Stomach (tissue), 9 donors: ENCODE measurements around the gene TMEM132D. TPM values are rescaled to one million over a fixed set of nuclear protein-coding genes. Genes with fewer than 3 reads are reported as not detected.

Experiments used
- DNase-seq, 2 donors: peaks; one replicate each; pipeline versions ENCODE4 v3.0.0 to v3.0.0-alpha.2; 2013 to 2019
- H3K27ac ChIP-seq, 5 donors: fragments of 200-600 bp in 4 of 5; sonication (generic) in 4 of 5; one replicate each; pipeline ENCODE4 v1.5.1; 2013 to 2019; ENCODE audit warnings: mild to moderate bottlenecking in 1 of 5, moderate library complexity in 1 of 5
- H3K27me3 ChIP-seq, 3 donors: fragments of 200-600 bp; sonication (generic); one replicate each; pipeline ENCODE4 v1.5.1; 2017 to 2019; ENCODE audit warnings: mixed run types in 1 of 3
- H3K36me3 ChIP-seq, 4 donors: fragments of 200-600 bp; sonication (generic); 1 replicate in 3 of 4; 2 replicates in 1 of 4; pipeline ENCODE4 v1.5.1; 2016 to 2019
- H3K4me1 ChIP-seq, 4 donors: fragments of 200-600 bp; sonication (generic); one replicate each; pipeline ENCODE4 v1.5.1; 2016 to 2019
- H3K4me3 ChIP-seq, 4 donors: fragments of 200-600 bp; sonication (generic) in 3 of 4; one replicate each; pipeline ENCODE4 v1.5.1; 2016 to 2019; ENCODE audit warnings: mild to moderate bottlenecking in 1 of 4
- H3K9me3 ChIP-seq, 4 donors: fragments of 200-600 bp; sonication (generic); one replicate each; pipeline ENCODE4 v1.5.1; 2016 to 2019
- EP300 ChIP-seq: sonication (generic); formaldehyde crosslinking; IDR thresholded peaks from one replicate; pipeline ENCODE4 v1.6.1; 2017; ENCODE audit warnings: antibody characterized with exemption
- POLR2A ChIP-seq, 4 donors: fragments of 450-650 bp; IDR thresholded peaks; one replicate each; pipeline ENCODE4 v1.6.1; 2016; ENCODE audit warnings: antibody characterized with exemption in 4 of 4, control low read depth in 2 of 4, mild to moderate bottlenecking in 1 of 4, moderate library complexity in 1 of 4
- POLR2AphosphoS5 ChIP-seq, 3 donors: sonication (generic); formaldehyde crosslinking; IDR thresholded peaks; one replicate each; pipeline ENCODE4 v1.6.1; 2016; ENCODE audit warnings: antibody characterized with exemption in 3 of 3
- WGBS, 5 donors: extraction: QIAGEN DNeasy Blood & Tissue Kit in 3 of 5; methylation state at CpG; one replicate each; pipeline versions ENCODE4 v1.1.5 to v1.1.7; 2013 to 2018; 5-methylcytosine and 5-hydroxymethylcytosine counted together
- intact Hi-C: fragments of 100-400 bp; cut with DNase I; formaldehyde crosslinking; loops from one replicate; pipeline ENCODE4 v1.15.1; 2023; ENCODE audit warnings: low total_unique reads
- polyA plus RNA-seq, 3 donors: library from polyadenylated mRNA; stranded (reverse); fragments of 200-250 nt; gene quantifications; one replicate each; pipeline ENCODE4 v1.2.3, GENCODE V29; 2013
- total RNA-seq, 5 donors: library from RNA; depleted of rRNA; stranded (reverse); fragments of >200 nt; gene quantifications; one replicate each; pipeline versions ENCODE4 v1.1.0 to v1.2.3, GENCODE V29; 2014 to 2016
- TF ChIP-seq, protein P1 (sequence below), 7 experiments: fragments of 450-650 bp in 4 of 7; fragments of 200-600 bp in 3 of 7; sonication (generic) in 3 of 7; IDR thresholded peaks; one replicate each; pipeline ENCODE4 v1.5.1; 2016 to 2019; ENCODE audit warnings: antibody characterized with exemption in 7 of 7, control low read depth in 2 of 7, mild to moderate bottlenecking in 1 of 7
- donor health status: healthy with polysubstance abuse.
- donor health status: Bipolar disorder and iron deficiency.
- donor health status: healthy.

TMEM132D gene
- total and polyA plus RNA-seq, 8 donors, result 0.29 to 0.92 TPM; not detected in 6

DNA sequence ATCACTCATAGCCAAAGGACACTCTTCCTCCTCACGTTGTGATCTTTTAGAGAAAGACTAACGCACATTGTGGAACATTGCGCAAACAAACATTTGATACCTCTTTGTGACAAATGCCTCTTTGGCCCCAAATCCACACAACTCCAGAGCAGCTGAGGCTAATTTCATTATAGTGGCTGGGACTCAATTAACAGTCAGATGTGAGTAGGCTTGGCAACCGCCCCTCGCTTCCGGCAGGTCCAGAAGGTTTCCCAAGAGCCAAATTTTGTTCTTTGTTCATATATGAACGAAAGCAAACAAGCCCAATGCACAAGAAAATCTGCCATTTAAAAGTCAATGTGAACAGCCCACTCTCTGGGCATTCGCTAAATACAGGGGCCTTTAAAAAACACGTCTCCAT lies 776.6 kb downstream of the TMEM132D start:
- intact Hi-C loops, result no loop called here
- 68 to 75% (median 70%) methylated on average over 9 of the region's 9 CpGs for WGBS, 5 donors
- DNase-seq, result no peak
- no peaks in the 10 kb centered on the region for H3K4me1 ChIP-seq
- H3K9me3 ChIP-seq, result peaks cover 0 to 12% (median 0%) of the 10 kb centered on the region in 4 donors
- H3K4me3 ChIP-seq, result no peak overlapping the region
- H3K36me3 ChIP-seq, result no peaks in the 10 kb centered on the region
- no peak overlapping the region for H3K27ac ChIP-seq
- H3K27me3 ChIP-seq, result no peaks in the 10 kb centered on the region
- no peak for TF ChIP-seq POLR2AphosphoS5 (IDR thresholded peaks at IDR 0.05)
- TF ChIP-seq POLR2A (IDR thresholded peaks at IDR 0.05), result no peak
- TF ChIP-seq, protein P1, sequence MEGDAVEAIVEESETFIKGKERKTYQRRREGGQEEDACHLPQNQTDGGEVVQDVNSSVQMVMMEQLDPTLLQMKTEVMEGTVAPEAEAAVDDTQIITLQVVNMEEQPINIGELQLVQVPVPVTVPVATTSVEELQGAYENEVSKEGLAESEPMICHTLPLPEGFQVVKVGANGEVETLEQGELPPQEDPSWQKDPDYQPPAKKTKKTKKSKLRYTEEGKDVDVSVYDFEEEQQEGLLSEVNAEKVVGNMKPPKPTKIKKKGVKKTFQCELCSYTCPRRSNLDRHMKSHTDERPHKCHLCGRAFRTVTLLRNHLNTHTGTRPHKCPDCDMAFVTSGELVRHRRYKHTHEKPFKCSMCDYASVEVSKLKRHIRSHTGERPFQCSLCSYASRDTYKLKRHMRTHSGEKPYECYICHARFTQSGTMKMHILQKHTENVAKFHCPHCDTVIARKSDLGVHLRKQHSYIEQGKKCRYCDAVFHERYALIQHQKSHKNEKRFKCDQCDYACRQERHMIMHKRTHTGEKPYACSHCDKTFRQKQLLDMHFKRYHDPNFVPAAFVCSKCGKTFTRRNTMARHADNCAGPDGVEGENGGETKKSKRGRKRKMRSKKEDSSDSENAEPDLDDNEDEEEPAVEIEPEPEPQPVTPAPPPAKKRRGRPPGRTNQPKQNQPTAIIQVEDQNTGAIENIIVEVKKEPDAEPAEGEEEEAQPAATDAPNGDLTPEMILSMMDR (IDR thresholded peaks at IDR 0.05), result no peak
- TF ChIP-seq EP300, result no peak

DNA sequence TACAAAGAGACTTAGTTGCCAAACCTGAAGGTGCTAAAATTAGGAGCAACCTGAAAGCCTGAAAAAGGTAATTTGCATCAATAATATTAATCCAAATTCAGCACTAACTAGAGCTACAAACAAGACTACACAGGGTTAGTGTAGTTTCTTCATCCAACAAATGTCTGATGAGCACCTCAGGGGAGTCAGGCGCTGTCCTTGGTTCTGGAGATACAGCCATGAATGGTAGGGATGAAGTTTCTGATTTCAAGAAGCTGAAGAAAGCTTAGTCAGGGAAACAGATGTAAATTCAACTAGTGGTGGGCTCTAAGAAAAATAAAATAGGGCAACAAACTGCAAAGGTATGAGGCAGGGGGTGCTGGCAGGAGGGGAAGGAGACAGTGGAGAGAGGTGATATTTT lies 784.3 kb downstream of the TMEM132D start:
- DNase-seq, result peak in 1 of 2 donors; percentile 12
- Histone ChIP-seq H3K4me3 (no peak overlapping the region), H3K9me3 (peaks cover 0 to 3% (median 0%) of the 10 kb centered on the region in 4 donors), H3K27me3 (no peaks in the 10 kb centered on the region), H3K4me1 (no peaks in the 10 kb centered on the region), H3K27ac (no peak overlapping the region), H3K36me3 (no peaks in the 10 kb centered on the region)
- intact Hi-C loops, result no loop called here
- WGBS, 5 donors, result 68 to 94% (median 74%) methylated on average over 1 of the region's 1 CpG
- TF ChIP-seq POLR2A (IDR thresholded peaks at IDR 0.05), result no peak
- TF ChIP-seq EP300, result no peak
- TF ChIP-seq, protein P1 (IDR thresholded peaks at IDR 0.05), result no peak
- no peak for TF ChIP-seq POLR2AphosphoS5 (IDR thresholded peaks at IDR 0.05)

DNA sequence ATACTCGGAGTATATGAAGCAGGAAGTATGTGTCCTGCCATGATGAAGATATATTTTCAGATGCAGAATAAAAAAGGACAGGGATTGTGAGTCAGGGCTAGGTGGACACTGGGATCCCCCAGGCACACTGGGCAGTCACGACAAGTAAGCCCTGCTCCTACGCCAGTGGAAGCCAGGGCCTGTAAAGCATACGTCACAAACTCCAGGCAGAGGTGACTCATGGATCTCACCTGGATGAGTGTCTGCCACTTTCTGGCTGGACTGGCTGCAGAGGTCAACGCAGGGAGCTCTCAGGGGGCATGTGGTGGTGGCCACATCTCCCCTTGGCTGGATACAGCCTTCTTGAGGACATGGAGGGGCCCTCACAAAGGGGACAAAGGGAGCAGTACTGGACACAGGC lies 788.3 kb downstream of the TMEM132D start:
- intact Hi-C loops, result no loop called here
- no peaks in the 10 kb centered on the region for H3K4me1 ChIP-seq
- no peaks in the 10 kb centered on the region for H3K36me3 ChIP-seq

DNA sequence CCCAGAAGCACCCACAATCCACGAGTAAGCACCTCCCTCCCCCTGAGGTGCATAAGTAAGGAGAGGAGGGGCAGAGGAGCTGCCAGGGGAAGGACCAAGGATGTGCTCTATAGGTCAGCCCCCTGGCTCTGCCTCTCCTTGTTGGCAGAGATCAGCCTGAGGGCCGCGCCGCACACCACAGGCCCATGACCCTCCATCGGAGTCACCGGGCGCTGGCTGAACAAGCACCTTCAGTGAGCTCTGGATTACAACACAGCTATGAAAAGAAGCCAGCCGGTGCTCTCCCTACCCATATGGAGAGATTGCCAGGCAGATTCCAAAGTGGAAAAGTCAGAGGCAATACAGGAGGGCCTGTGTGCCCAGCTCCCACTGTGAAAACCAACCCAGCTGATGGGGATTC lies 793.2 kb downstream of the TMEM132D start:
- H3K36me3 ChIP-seq, result no peaks in the 10 kb centered on the region
- no peak overlapping the region for H3K4me3 ChIP-seq
- H3K9me3 ChIP-seq, result peaks cover 0 to 28% (median 17%) of the 10 kb centered on the region in 4 donors
- no peak for DNase-seq
- WGBS, 5 donors, result 78 to 89% (median 88%) methylated on average over 7 to 8 of the region's 8 CpGs
- TF ChIP-seq, protein P1 (IDR thresholded peaks at IDR 0.05), result no peak
- TF ChIP-seq EP300 (no peak), POLR2AphosphoS5 (IDR thresholded peaks at IDR 0.05) (no peak), POLR2A (IDR thresholded peaks at IDR 0.05) (no peak)
- no peaks in the 10 kb centered on the region for H3K27me3 ChIP-seq
- no peak overlapping the region for H3K27ac ChIP-seq
- intact Hi-C loops, result no loop called here
- no peaks in the 10 kb centered on the region for H3K4me1 ChIP-seq

More for the DNA sequence above, 788.3 kb downstream of the TMEM132D start:
- H3K27me3 ChIP-seq, result no peaks in the 10 kb centered on the region
- WGBS, 5 donors, result 72 to 90% (median 78%) methylated on average over 5 of the region's 5 CpGs
- no peak overlapping the region for H3K27ac ChIP-seq
- no peak for DNase-seq
- TF ChIP-seq, protein P1 (IDR thresholded peaks at IDR 0.05), result no peak
- TF ChIP-seq POLR2AphosphoS5 (IDR thresholded peaks at IDR 0.05) (no peak), POLR2A (IDR thresholded peaks at IDR 0.05) (no peak)
- peaks cover 0 to 13% (median 6%) of the 10 kb centered on the region in 4 donors for H3K9me3 ChIP-seq
- H3K4me3 ChIP-seq, result no peak overlapping the region
